Measurements from ENCODE around the gene AKAP6.
A peak's percentile ranks its signal among the peaks of the same experiment; 100 is the strongest.
"Not testable (repeated sequence)": the region's sequence is repeated elsewhere in the genome, so short reads cannot be mapped to it uniquely, and the experiment has no call there.

Gene AKAP6

DNA sequence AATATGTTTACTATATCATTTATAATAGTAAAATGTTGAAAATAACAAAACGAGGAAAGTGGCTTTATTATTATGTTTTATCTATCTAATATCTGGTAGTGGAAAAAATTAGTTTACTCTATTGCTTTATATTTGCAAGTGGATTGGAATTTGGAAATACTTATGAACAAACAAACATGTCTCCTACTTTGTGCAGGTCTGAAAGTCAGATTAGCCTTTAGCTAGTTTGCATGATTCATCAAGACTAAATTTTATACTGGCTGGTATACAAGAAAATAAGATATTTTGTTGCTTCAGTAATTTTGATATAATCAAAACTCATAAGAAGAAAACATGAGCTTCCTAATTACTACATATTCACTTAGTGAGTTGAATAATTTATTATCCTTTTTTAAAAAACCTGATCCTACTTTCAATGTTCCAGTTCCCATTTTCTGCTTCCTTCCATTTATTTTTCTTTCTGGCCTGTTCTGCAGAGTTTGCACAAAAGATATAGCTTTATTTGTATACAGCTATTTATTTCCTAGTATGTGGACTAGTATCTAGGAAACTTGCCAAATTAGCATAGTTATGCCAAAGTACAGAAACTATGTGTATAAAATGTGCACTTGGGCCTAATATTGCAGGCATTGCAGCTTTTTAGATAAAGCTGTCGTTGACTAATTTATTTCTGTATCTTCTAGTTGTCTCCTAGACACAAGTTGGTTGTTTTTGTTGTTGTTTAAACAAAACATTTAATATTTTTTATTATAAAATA is 122.0 kb downstream of the AKAP6 start:
- no peak for DNase-seq

DNA sequence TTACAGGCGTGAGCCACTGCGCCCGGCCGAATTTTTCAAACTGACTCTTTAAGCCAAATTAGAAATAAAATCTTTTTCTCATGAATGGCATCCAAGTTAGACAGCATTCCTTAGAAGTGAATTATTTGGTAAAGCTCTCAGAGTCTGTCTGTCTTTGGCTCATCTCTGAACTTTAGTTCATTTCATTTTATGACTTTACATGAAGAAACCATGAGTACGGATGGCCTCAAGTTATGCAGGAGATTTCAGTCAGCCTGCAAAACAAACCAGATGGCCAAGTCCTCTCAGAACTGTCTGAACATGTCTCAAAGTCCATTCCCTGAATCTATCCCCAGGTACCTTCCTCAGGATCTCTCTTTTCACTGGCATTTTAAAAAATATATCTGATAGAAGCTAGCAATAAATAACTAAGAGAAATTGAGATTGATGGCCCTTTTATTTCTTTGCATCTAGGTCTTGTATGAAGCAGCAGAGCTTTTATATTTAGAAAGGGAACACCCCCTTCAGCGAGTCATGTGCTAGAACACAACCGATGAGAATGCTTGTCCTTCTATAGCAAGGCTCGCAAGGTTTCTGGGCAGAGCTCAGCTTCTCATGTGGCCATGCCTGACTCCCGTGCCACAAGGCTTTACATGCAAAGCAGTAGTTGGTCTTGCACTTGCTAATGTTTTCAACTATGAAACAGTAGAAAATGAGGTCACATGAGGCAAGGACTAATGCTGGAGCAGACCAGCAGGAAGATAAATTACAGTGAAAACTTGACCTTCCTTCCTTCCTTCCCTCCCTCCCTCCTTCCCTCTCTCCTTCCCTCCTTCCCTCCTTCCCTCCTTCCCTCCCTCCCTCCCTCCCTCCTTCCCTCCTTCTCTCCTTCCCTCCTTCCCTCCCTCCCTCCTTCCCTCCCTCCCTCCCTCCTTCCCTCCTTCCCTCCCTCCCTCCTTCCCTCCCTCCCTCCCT is 125.0 kb downstream of the AKAP6 start:
- DNase-seq = no peak

DNA sequence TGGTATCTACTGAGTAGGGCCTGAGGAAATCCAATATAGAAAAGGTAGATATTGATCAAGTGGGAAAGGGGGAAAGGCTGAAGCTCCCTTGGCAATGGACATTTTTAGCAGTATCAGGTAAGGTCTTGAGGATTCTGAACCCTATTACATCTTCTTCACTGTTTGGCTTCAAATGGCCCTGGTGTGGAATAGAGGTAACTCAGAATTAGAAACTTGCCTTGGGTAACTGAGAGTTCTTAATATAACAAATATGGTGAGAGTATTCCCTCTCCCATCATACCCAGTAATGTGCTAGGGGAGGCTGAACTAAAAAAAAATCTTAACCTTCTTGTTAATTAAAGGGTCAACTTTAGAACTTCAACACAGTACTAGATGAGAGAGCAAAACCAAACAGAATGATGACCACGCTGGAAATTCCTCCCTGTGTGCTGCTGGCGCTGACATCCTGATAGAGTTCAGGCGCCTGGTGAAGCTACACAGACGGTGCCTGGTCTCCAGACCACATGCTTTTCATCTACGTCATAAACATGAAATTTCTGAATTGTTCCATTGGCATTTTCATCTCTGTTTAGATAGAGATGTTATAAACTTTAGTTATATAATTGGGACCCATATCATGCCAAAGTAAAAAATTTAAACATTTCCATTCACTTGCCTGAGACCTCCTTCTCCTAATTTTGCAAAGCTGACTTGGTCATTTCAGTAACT is 128.3 kb downstream of the AKAP6 start:
- no peak for DNase-seq

DNA sequence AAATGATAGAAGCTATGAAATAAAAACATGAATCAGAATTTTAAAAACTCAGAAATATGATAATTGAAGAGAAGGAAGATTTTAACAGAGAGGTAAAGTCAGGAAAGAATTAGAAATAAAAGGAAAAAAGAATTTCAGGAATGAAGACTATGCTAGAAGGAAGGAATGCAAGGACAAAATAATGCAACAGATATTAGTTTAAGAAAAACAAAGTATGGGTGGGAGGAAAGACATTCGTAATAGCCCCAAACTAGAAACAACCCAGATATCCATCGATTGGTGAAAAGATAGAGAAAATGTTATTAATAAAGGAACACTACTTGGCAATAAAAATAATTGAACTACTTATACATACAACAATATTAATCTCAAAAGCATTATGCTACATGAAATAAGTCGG is 129.6 kb downstream of the AKAP6 start:
- DNase-seq = no peak

DNA sequence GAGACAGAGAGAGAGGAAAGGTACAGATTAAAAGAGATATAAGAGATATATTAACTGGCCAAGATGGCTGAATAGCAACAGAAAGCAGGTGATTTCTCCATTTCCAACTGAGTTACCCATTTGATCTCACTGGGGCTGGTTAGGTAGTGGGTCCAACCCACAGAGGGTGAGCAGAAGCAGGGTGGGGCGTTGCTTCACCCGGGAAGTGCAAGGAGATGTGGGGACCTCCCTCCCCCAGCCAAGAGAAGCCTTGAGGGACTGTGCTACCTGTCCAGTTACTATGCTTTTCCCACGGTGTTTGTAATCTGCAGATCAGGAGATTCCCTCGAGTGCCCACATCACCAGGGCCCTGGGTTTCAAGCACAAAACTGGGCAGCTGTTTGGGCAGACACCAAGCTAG is 131.2 kb downstream of the AKAP6 start:
- no peak for DNase-seq

DNA sequence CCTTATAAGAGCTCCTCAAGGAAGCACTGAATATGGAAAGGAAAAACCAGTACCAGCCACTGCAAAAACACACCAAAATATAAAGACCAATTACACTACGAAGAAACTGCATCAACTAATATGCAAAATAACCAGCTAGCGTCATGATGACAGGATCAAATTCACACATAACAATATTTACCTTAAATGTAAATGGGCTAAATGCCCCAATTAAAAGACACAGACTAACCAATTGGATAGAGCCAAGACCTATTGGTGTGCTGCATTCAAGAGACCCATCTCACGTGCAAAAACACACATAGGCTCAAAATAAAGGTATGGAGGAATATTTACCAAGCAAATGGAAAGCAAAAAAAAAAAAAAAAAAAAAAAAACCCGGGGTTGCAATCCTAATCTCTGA is 133.5 kb downstream of the AKAP6 start:
- DNase-seq = not testable (repeated sequence)

DNA sequence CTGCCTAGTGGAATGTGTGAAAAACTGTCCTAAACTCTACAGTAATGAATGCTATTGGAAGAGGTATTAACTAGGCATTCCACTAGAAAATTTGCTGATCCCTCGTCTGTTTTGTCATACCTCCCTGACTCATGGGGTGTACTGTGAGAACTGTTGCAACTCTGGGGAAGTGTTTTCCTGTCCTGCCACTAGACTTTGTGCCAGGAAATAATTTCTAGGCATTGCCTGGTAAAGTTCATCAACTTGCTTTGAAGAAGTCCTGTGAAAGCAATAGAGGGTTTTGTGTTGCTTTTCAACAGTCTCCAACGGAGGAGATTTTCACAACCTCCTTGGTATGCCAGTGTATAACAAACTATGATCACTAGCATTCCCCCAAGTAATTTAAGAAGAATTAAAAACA is 139.9 kb downstream of the AKAP6 start:
- no peak for DNase-seq

DNA sequence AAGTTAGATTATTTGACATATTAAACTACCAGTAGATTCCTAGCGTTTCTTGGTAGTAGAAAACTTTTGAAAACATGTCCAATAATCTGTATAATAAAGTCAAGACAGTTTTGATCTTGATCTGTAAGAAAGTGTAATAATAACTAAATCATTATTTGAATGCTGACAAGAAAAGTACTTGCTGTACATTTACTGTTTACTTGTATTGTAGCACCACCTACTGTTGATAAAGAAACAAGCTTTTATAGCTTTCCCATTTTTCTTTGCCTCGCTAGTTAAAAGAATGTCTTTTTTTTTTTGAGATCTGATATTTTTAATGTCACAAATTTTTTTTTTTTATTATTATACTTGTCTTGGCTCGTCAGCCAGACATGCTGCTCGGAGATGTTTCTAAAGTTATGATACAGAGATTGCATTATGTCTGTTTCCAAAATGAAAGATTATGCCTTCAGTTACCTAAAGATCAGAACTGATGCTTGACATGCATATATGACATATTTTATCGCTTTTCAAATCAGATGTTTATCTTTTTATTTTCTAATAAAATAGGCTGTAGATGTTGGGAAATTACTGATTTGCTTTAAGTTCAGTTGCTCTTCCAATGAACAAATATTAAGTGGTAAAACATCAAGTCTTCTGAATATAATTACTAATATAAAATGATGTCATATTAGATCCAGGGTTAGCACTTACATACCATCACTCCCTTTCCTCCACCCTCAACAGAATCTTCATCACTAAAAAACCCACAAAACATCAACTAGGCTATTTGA is 140.5 kb downstream of the AKAP6 start:
- peak; percentile 43 for DNase-seq

DNA sequence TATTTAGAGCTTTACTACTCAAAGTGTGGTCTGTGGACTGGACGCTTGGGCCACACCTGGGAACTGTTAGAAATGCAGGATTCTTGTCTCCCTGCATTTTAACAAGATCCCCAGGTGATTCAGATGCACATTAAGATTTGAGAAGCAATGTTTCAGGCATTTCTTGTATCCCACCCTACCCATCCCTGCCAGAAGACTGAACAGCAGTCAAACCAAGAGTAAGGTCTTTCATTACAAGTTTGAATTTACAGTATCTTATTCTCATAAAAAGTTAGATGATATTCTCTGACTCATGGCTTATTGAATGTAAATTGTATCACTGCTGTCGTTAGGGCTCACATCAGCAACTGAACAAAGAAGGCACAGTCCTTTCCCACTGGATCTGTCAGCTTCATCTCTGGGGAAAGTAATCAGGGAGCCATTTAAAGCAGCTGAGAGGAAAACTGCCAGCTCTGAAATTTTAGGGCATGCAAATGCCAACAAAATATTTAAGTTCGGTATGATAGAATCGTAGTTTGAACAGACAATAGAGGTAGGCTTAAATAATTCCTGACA is 141.1 kb downstream of the AKAP6 start:
- DNase-seq = no peak

DNA sequence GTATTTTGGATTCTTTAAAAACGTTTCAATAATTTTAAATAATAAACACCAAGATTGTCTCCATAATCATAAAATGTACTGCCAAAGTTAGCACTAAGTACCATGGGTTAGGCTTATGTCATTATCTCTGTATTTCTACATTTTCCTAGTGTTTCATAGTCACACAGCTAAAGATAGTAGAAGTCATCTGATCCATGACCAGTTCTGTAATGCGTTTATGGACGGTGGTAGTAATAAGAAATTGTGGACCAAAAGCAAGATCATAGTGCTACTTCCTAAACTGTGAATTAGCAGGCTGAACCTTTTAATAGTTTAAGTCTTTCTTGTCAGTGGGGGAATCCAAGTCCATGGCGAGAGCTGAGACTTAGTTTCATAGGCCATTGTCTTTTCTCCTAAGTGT is 142.1 kb downstream of the AKAP6 start:
- DNase-seq = no peak

DNA sequence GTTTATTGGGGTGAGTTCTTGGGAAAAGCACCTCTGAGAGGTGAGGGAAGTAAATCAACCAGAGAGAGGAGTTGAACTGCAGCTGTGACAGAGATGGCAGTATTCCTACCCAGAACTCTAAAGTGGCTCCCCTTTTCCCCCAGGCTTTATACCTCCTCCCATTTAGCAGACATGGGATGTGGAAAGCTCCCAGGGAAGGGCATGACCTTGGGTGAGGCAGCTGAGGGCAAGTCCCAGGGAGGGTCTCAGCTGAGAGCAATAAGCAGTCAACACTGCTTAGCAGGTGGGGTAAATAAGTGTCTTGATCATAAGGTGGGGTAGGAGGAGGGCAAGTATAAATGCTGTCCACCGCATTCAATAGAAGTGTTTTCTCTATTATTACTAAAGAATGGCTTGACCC is 143.0 kb downstream of the AKAP6 start:
- no peak for DNase-seq

DNA sequence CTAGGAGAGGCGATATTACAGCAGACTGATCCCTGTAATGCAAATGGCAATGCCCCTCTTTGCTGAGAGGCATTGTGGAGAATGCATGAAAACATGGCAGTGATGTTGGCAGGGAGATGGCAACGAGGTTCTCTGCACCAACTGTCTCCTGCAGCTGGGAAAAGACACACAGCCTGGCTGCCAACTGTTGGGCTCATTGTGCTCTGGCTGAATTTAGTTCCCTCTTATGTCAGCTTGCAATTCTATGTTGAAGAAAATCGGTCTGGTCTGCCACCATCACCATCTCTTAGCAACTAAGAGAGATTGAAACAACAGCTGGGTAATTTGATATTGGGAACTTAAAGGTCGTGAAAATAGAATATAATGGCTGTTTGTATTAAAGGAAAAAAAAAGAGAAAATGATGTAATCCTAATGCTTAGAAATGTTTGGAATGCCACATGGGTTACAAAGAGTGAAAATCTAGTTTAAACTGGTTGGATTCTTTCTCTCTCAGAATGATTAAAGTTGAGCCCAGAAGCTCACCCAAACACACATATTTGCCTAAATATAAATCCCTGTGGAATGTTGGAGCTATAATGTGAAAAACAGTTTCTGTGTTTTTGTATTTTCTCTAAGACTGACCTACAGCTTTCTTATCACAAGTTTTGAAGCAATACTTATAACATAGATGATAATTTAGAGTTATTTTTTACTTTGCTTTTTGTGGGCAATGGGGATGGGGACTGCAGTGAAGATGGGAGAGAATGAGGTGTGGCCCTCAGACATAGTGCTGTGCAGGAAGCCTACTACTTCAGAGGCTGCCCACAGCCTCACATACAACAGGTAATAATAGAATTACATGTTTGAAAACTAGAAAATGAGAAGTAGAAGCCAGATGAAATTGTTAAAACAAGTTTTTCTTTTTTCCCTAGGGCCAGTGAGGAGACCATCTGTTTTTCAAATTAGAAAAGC is 143.7 kb downstream of the AKAP6 start:
- DNase-seq = no peak

DNA sequence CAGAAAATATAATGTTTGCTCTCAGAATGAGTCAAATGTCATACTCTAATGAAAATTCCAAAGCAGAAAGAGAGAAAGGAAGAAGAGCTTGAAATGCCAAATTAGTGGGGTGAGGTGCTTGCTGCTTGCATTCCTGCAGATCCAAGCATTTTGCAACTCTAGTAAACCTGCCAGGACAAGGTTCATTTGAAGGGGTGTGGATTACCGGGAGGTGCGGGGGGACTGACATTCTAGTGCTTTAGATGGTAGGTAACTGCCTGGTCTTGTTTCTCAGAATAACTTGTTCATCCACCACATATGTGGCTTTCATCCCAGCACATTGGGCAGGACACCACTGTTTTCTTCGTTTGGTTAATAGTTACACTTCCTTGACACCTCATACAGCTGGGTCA is 144.4 kb downstream of the AKAP6 start:
- no peak for DNase-seq

DNA sequence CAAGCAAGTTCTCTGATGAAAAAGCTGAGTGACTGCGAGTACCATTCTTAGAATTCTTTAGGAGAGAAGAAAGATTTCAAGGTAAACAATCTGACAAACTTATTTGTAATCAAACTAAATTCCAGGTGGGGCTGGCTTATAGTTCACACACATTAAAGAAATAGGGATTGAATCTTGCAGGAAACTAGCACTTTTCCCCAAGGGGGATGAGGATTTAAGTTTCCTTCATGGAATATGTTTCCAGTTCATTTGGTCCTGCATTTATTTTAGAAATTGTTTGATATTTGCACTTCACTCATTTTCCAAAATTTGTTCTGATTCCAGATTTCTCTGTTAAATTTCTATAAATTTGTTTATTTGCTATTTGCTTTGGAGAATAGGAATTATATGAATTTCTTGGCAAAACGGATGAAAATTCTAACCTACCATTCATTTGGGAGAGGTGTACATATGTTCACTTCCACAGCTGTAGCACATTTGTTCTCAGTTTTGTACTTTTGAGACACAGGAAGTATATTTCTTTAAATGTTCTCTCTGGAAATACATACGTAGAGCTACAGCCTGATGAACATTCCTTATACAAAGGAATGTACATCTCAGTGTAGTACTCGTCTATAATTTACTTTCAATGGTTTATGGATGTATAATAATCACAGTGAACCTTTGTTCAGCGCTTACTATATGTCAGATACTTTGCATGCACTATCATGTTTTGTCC is 145.5 kb downstream of the AKAP6 start:
- DNase-seq = no peak

DNA sequence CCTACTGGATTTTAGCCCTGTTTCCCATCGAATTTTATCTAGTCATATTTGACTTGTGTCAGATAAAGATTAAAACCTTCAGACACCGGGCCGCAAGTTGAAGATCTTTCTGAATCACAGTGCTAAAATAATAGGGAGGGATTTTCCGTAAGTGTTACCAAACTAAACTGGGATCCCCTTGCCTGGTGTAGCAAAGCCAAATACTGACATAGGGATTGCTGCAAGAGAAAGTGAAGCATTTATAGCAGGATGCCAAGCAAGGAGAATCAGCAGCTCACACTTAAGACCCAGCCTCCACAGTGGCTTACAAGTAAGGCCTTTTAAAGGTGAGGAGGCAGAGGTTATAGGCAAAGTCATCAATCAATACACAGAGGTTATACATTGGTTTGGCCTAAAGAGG is 147.4 kb downstream of the AKAP6 start:
- DNase-seq = no peak

DNA sequence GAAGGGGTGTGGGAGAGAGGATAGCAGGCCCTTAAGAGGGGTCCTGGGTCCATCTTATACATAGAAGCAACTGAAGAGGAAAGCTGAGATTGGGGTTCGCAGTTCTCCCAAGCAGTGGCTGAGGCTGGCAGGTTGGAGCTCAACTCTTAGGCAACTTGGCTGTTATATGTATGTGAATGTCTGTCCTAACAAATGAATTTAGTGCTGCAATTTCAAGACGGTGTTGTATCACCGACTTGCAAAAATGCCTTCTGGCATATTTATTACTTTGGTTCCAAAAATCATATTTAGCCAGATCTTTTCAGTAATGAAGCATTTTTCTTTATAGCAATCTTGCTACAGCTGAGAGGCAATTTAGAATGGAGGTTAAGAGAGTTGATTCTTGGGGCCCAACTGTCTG is 148.3 kb downstream of the AKAP6 start:
- no peak for DNase-seq

DNA sequence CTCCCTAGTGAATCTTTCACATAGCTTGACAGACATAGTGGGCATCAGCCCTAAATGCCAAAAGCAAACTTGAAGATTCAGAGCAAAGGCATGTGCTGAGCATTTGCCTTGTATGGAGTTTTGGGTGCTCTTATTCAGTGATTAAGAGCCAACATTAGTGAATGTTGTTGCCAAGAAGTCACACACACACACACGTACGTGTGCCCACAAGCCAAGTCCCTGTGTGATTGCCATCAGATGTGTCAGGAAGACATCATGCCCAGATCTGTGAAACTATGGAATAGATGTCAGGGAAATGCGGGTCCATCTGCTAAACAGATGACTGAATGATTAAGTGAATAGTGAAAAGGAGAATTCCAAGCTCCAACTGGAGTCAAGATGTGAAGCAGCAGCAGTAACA is 149.0 kb downstream of the AKAP6 start:
- DNase-seq = no peak

DNA sequence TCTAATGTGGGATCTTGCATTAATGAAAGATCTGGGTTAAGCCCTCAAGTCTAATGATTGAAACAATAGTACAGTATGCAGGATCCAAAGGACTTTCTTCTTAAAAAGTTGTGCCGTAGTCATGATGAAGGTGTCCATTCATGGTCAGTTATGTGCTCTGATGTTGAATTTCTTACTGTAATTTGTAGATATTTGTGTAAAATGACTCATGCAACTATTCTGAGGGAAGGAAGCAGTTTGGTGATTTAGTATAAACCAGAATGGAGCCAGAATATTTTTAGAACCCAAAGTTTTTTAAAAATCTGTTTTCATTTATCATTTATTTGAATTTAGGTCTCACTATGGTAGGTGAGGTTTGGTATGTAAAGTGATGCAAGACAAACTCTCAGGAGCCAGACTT is 151.2 kb downstream of the AKAP6 start:
- no peak for DNase-seq

DNA sequence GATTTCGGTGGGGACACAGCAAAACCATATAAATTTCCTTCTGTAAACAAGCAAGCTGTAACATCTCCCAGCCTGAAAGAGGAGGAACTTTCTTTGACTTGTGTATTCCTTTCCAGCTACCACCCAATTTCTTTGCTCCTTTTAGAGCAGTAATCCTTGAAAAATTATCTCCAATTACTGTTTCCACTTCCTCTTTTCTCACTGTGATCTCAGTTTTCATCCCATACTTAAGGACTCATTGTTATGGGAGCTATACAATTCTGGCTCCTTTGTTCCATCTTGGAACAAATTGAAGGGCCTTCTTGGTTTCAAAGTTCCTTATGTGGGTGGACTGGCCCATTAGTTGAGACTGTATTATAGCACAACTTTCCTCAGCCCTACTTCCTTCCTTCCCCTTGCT is 152.6 kb downstream of the AKAP6 start:
- no peak for DNase-seq

DNA sequence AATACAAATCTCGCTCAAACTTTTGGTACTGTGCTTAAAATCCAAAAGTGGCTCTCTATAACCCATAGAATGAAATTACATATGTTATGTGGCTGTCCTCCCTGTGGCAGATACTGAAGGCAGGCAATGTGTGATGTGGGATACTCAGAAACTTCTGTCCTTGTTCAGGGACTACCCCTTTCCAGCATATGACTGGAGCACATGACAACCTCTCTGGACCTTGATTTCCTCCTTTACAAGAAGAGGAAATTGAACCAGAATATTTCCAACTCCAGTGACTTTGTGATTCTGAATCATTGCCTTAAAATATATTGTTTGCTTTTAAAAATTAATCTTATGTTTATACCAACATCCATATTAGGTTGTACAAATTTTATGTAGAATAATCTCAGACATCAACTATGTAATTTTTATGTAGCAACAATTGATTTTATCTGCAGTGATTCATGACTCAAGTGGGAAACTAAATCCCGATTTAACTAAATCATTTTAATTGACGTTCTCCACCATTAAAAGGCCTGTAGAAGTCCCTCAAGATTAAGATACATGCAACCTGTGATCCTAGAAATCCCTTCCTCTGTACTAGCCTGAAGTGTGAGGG is 162.4 kb downstream of the AKAP6 start:
- DNase-seq = no peak
